Stimulated activated CD8-positive, alpha-beta memory T cell treated with anti-CD3 and anti-CD28 coated beads, Interleukin-4, amount 100 ng/mL, for 1 hour (primary cell): Measurements from ENCODE around the gene LRP2BP.

Source experiments
- DNase-seq, 2 donors: peaks; one replicate each; pipeline ENCODE4 v3.0.0-alpha.2; 2020; ENCODE audit warnings: low read depth in 2 of 2, low spot score in 1 of 2

Gene LRP2BP

GRCh38 chr4:185395238-185395955 lies at the start of gene LRP2BP:
LRP2BP (minus strand) TSS chr4:185395924; CDS start chr4:185378186, 17,738 bp downstream.
- no peak for DNase-seq

DNA sequence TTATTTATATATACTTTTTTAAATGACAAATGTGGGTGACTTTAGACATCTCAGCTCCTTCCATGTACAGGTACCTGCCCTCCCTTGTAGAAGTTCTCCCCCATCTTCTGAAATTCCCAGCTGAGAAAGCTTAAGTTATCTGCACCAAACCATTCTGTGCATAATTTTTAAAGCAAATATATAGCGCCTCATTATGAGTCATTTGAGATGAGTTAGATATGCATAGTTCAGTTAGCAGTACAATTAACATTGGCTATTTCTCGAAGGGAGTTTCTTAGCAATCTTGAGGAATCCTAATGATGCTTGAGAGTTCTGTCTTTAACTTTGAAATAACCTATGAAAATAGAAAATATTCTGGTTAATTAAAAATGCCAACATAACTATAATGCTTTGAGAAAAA lies 49.5 kb upstream of the LRP2BP start:
- no peak for DNase-seq

GRCh38 chr4:185441479-185441878 lies 45.8 kb upstream of the LRP2BP start:
- no peak for DNase-seq

- DNase-seq, result no peak
Measured at GRCh38 chr4:185437809-185438208, 42.1 kb upstream of the LRP2BP start.

- no peak for DNase-seq
Measured at GRCh38 chr4:185435466-185435865, 39.7 kb upstream of the LRP2BP start.

DNA sequence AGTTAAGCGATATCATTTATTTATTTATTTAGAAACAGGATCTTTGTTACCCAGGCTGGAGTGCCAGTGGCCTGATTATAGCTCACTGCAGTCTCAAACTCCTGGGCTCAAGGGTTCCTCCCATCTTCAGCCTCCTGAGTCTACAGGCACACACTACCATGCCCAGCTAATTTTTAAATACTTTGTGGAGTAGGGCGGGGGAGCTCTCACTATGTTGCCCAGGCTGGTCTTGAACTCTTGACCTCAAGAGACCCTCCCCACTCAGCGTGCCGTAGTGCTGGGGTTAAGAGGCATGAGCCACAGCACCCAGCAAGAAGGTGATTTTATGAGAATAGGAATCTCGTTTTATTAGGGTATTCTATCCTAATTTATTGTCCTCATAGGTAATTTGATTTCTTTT lies 33.9 kb upstream of the LRP2BP start:
- no peak for DNase-seq

GRCh38 chr4:185426960-185427688 lies 31.4 kb upstream of the LRP2BP start:
- no peak for DNase-seq

DNA sequence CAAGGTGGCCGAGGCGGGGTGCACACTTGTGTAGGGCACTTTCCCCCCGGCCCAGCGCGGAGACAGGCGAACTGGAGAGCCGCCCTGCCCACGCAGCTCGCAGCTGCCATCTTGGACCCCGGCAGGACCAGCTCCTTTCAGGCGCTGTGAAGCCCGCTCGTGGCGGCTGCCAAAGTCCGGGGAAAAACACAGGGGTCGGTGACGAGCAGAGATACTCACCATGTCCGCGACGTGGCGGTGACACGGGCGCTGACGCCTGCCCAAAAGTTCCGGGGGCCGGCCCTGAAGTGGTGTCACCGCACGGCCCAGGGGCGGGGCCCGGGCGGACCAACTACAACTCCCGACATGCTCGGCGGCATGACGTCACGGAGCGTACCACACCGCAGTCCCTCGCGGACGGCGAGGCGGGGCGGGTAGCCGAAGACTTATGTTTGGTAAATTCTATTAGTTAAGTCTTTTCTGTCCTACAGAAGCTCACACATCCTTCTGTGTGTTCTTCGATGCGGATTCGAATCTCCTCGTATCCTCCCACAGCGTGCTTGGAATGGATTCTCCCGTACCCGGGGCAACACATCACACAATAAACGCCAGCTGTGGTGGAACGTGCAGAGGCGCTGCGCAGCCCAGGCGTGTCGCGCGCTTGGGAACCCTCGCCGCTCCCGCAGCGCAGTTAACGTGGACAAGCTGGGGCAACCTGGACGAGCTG lies 30.1 kb upstream of the LRP2BP start, which contains the start of gene UFSP2:
Gene UFSP2 (minus strand): TSS at position 318 of the 706 bp plus-strand sequence. CDS start 96 bp downstream, at position 222.
- DNase-seq, result peak; percentile 76 to 95

DNA sequence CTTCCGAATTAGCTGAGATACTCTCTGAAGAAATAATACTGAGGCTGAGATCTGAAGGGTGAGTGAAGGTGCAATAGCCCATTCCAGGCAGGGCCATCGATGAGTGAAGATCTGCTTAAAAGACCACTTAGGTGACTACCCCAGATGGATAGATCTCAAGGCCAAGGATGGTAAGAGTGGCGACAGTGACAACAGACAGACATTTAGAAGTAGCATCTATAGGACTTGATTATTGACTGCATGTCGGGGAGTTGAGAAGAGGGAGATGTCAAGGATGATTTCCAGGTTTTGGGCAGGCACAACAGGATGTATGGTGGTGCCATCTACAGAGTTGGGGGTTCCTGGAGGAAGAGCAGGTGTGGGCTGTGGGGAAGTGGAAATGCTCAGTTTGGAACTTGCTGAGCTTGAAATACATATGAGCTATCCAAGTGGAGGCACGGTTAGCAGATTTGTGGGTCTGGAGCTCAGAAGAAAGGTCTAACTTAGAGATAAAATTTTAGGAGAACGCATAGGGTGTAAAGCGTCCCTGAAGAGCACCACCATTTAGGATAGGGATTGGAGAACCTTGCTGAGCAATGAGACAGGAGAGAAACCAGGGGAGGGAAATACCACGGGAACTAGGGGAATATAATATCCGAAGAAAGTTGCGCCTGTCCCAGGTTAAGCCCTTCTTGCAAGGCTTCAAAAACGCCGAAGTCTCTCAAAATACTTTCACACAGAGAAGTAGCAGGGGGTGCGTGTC lies 29.4 kb upstream of the LRP2BP start:
- peak in 1 of 2 donors; percentile 1 for DNase-seq

- no peak for DNase-seq
Measured at GRCh38 chr4:185421366-185422124, 25.8 kb upstream of the LRP2BP start.

DNA sequence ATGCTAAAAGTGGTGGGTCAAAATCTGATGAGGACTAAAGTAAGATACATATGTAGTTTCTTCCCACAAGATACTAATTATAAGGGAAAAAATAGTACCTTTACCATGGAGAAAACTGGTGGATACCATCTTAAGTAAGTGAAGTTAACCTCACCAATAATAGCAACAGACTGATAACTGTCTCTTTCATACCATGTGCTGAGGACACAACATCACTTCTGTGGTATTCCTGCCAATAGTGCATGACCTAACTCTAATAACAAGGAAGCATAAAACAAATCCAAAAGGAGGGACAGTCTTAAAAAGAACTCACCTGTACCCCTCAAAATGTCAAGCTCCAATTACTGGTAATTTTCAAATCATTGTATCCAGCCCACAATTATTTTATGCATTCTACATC lies 21.2 kb upstream of the LRP2BP start:
- DNase-seq, result no peak

DNA sequence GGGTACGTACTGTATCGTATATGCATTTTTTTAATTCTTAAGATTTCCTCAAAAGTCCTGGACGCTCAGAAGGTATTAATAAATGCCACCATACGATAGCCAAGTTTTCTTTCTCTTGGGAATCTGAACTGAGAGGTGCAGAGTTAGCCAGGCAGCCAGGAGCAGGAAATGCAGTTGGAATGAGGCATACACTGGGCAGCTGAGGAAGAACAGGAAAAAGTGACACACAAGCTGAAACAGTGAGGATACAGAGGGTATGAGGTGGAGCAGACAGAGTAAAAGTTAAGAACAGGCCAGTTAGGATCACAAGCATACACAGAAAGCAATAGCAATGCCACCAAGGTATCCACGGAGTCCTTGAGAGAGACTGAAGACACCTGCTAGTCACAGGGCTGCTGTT lies 16.7 kb upstream of the LRP2BP start:
- DNase-seq, result no peak

DNA sequence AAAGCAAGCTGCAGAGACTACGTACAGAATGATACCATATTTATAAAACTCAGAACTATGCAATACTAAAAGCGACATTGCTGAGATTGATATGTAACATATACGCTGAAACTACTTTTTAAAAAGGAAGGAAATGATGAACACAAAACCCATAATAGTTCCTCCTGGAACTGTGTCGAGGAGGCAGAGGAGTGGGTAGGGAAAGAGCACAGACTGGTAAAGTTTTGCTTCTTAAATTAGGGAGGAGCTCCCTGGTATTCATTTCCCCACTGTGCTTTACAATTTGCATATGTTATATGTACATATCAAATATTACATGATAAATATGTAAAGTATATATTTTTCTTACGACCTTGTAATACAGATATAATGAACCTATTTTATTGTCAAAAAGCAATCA lies 16.1 kb upstream of the LRP2BP start:
- no peak for DNase-seq

DNA sequence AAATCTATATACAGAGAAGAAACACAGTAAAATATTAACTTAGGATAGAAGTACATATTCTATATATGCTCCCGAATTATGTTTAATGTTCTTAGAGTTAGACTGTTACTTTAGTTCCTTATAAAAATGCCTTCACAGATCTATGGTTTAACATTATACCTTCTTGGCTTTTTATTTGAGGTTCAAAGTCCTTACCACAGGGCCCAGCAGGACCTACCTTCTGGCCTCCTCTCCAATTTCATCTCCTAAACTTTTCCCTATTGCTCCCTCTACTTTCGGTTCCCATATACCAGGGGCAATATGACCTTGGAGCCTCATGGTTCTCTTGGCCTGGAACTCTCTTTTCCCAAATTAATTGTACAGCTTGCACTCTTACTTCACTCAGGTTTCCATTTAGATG lies 12.7 kb upstream of the LRP2BP start:
- DNase-seq, result no peak

GRCh38 chr4:185405296-185405999 lies 9.7 kb upstream of the LRP2BP start:
- DNase-seq, result no peak

- no peak for DNase-seq
Measured at GRCh38 chr4:185404031-185404430, 8.3 kb upstream of the LRP2BP start.

GRCh38 chr4:185399466-185399865 lies 3.7 kb upstream of the LRP2BP start:
- no peak for DNase-seq

- DNase-seq, result no peak
Measured at GRCh38 chr4:185398618-185399017, 2.9 kb upstream of the LRP2BP start.

DNA sequence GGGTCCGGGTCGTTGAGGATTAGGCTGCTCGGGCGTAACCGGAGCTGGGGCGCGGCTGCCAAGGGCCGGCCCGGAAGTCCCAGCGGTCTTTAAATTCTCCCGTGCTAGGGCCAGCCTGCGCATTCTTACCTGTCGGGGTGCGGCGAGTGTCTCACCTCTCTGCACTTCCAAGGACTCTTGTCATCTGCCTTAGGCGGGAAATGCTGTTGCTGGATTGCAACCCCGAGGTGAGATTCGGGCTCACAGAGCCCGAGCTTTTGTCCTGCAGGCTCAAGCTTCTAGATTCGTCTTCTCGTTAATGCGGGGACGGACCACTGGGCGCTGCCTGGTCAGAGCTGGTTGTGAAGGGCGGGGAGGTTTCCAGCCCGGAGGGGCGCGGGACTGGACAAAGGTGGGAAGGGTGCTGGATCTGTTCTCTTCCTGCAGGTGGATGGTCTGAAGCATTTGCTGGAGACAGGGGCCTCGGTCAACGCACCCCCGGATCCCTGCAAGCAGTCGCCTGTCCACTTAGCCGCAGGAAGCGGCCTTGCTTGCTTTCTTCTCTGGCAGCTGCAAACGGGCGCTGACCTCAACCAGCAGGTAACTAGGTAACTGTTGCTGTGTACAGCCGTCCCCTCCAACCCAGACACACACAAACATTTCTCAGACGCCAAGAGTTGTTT lies 1.1 kb upstream of the LRP2BP start, which contains the start of gene ANKRD37:
Gene ANKRD37 (plus strand): TSS at position 118 of the 662 bp plus-strand sequence. CDS start 83 bp downstream, at position 201.
- no peak for DNase-seq
